HFF-Myc (cell line): ENCODE measurements around the gene CARD19.

Experiments
- DNase-seq: peaks from one replicate; pipeline ENCODE4 v3.0.0-alpha.2; 2011; ENCODE audit warnings: low read depth; ENCODE audit errors: extremely low read depth
- H3K4me3 ChIP-seq: replicated peaks from 2 replicates; pipeline ENCODE4 v1.5.1; 2011; ENCODE audit warnings: low read depth, mild to moderate bottlenecking, control low read depth, low read length
- TF ChIP-seq, protein P1 (sequence below): IDR thresholded peaks from 2 replicates; pipeline ENCODE4 v1.5.1; 2012; ENCODE audit warnings: mild to moderate bottlenecking, low read depth, low read length, control low read depth; ENCODE audit errors: missing control alignments

The CARD19 gene

DNA sequence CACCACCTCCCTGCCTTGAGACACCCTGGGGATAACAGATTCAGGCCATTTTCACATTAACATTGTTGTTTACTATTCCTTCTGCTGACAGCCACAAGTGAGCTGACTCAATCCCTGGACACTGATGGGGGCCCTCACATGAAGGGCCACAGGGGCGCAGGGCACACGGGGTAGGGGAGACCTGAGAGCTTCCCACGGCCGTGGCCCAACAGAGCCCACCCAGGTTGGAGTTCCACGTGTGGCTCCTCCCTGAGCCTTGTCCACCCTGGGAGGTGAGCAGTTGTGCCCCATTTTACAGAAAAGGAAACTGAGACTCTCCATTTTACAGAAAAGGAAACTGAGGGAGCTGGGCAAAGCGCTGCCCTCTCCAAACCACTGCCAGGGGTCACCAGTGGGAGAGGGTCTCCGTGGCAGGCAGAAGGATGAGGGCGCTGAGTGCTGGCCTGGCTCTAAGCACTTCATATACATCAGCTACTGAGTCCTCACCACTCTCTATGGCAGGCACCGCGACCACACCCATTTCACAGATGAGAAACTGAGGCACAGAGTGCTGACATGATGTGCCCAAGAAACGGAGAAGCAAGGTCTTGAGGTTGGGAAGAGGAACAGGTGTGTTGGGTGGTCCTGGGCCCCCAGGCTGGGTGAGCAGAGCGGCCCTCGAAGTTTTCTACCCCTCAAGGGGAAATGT, 35.7 kb downstream of the CARD19 start:
- no peak for DNase-seq
- TF ChIP-seq, protein P1, sequence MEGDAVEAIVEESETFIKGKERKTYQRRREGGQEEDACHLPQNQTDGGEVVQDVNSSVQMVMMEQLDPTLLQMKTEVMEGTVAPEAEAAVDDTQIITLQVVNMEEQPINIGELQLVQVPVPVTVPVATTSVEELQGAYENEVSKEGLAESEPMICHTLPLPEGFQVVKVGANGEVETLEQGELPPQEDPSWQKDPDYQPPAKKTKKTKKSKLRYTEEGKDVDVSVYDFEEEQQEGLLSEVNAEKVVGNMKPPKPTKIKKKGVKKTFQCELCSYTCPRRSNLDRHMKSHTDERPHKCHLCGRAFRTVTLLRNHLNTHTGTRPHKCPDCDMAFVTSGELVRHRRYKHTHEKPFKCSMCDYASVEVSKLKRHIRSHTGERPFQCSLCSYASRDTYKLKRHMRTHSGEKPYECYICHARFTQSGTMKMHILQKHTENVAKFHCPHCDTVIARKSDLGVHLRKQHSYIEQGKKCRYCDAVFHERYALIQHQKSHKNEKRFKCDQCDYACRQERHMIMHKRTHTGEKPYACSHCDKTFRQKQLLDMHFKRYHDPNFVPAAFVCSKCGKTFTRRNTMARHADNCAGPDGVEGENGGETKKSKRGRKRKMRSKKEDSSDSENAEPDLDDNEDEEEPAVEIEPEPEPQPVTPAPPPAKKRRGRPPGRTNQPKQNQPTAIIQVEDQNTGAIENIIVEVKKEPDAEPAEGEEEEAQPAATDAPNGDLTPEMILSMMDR = no peak
- no peak overlapping the region; the same call in 1 of the 2 replicates for H3K4me3 ChIP-seq

- TF ChIP-seq, protein P1 = no peak
- H3K4me3 ChIP-seq = peak overlapping the region; percentile 71
- DNase-seq = no peak
Measured at GRCh38 chr9:93132287-93132927, 36.4 kb downstream of the CARD19 start.

DNA sequence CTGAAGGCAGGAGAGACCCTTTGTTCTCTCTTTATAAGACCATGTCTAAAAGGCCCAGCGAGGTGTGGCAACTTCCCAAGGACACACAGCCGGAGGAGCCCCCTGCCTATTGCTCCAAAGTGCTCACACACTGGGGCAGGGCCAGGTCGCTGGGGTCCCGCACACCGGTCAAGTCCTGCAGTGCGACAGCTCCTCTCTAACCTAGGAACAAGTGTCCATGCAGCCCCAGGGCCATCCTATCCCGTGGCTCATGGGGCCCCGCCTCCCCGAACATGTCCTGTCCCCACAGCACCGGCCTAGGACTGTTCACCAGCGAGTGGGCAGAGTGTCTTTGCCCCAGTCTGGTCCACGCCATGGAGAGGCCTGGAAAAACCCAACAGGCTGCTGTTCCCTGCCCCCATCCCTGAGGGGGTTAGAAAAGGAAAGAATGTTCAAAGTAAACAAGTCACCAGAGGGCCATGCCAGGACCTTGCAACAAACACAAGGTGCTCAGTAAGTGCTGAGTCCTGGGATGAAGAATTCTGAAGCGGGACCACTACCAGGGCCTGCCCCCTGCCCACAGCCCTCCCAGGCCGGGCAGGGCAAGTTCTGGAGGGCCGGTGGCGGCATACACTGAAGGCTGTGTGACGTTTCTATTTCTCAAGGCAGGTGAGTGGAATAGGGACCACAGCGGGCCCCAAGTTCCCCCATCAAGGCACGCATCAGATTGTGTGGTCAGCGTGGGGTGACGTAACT, 37.1 kb downstream of the CARD19 start:
- DNase-seq = no peak
- TF ChIP-seq, protein P1 = no peak
- peak overlapping the region; percentile 71 for H3K4me3 ChIP-seq

- H3K4me3 ChIP-seq = peak overlapping the region; percentile 71
- DNase-seq = no peak
Measured at GRCh38 chr9:93133681-93134014, 37.6 kb downstream of the CARD19 start.

GRCh38 chr9:93134015-93134739, 38.2 kb downstream of the CARD19 start, which contains the start of gene NINJ1:
Gene NINJ1 (minus strand): TSS chr9:93134251. CDS start chr9:93134217, 34 bp downstream.
- DNase-seq = no peak
- peak within 1 kb of the TSS; percentile 71 for H3K4me3 ChIP-seq
- TF ChIP-seq, protein P1 = no peak

More at GRCh38 chr9:93133681-93134014, 37.6 kb downstream of the CARD19 start:
- TF ChIP-seq, protein P1 = no peak

DNA sequence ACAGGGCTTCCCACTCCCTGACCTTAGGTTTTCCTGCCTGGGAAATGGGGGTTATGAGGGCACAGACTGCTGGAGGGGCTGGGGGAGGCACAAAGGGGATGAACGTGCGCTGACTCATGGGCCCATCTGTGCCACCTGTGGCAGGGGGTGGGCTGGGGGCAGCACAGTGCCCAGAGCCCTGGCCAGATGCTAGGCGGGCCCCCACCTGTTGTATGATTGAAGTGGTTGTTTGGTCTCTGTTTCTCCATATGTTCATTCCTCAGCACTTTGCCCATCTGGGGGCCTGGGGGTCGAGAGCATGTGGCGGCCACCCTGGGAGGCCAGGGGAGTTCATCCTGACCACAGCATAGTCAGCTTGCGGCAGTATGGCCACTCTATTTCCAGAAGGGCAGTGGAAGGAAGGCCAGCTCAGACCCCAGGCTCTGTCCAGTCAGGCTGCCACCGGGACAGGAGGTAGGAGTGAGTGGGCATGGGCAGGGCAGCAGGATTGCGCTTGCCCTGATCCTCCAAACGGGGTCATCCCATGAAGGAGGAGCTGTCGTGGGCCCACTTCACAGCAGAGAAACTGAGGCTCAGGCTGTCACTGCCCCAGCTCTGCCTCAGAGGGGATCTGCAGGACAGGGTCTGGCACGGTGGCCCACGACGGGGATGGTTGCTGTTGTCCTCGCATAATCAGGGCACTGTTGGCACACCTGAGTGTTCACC, 38.9 kb downstream of the CARD19 start:
- TF ChIP-seq, protein P1 = no peak
- H3K4me3 ChIP-seq = peak overlapping the region; percentile 71
- DNase-seq = no peak
